NCI-H510A (cell line): ENCODE data around the gene CFAP210.
"Not testable (repeated sequence)": the region's sequence is repeated elsewhere in the genome, so short reads cannot be mapped to it uniquely, and the experiment has no call there.

Experiments used
- DNase-seq: peaks from one replicate; lab custom pipeline; 2025; lab: John Stamatoyannopoulos, UW

The CFAP210 gene

DNA sequence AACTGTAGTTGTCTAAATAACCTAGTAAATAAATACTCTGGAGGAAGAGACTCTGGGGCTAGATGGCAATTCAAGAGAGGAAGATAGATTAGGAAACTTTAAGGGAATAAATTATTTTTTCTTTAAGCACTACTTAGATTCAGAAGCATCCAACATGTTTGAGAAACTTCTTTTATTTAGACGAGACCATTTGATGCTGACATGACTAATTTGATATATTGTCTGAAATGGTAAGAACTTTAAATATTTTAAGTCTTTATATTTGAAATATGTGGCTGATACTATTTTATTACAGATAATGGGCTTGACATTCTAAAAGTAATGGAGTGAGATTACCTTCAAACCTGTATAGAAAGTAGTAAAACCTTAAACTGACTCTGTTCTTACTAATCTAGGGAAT is 73.7 kb downstream of the CFAP210 start:
- no peak for DNase-seq

- no peak for DNase-seq
Observed at GRCh38 chr2:169619946-169620345, 74.3 kb downstream of the CFAP210 start.

GRCh38 chr2:169615982-169616381 is 78.2 kb downstream of the CFAP210 start:
- DNase-seq, result not testable (repeated sequence)

- DNase-seq, result no peak
Observed at GRCh38 chr2:169613876-169614275, 80.3 kb downstream of the CFAP210 start.

DNA sequence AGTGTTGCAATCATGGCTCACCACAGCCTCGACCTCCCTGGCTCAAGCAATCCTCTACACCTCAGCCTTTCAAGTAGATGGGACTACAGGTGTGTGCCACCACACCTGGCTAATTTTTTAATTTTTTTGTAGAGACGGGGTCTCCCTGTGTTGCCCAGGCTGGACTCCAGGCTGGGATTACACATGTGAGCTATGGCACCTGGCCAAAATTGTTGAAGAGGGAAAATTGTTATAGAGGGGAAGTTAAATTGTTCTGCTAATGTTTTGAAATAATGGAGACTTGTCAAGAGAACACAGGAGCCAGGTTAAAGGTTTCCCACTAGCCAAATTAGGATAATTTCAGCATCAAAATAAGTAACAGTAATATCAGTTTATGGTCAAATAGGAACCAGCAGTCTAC is 84.9 kb downstream of the CFAP210 start:
- DNase-seq, result no peak

- DNase-seq, result no peak
Observed at GRCh38 chr2:169599568-169599967, 94.6 kb downstream of the CFAP210 start.

DNA sequence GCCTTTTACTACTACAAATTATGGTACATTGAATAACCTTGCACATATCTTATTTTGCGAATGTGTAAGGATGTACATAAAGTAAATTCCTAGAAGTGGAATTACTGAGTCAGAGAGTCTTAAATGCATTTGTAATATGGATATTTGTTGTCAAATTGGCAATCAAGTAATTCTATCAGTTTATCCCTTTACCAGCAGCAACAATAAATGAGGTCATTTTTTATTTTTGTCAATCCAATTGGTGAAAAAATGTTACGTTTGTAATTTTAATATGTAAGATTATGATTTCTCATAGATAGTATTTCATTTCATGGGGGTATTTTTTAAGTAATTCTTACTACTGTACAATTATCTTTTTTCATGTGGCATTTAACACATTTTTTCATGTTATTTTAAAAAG is 95.2 kb downstream of the CFAP210 start:
- DNase-seq, result no peak

DNA sequence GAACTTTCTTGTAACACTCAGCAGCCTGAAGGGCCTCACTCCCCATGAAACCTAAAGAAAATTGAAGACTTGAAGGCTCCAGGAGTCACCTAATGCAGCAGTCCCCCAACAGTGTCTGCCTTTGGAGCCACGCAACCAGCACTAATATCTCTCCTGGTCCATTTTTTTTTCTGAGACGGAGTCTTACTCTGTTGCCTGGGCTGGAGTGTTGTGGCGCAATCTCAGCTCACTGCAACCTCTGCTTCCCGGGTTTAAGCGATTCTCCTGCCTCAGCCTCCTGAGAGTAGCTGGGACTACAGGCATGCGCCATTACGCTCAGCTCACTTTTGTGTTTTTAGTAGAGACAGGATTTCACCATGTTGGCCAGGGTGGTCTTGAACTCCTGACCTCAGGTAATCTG is 97.7 kb downstream of the CFAP210 start:
- DNase-seq, result not testable (repeated sequence)
